Fibroblast of skin of left quadriceps (primary cell): ENCODE results near the gene NDUFV2.
"Not testable (repeated sequence)": the region's sequence is repeated elsewhere in the genome, so short reads cannot be mapped to it uniquely, and the experiment has no call there.

Experiments
- DNase-seq, 2 experiments: peaks; one replicate each; pipeline ENCODE4 v3.0.0-alpha.2; 2013; ENCODE audit warnings: low read depth in 2 of 2

Gene NDUFV2

DNA sequence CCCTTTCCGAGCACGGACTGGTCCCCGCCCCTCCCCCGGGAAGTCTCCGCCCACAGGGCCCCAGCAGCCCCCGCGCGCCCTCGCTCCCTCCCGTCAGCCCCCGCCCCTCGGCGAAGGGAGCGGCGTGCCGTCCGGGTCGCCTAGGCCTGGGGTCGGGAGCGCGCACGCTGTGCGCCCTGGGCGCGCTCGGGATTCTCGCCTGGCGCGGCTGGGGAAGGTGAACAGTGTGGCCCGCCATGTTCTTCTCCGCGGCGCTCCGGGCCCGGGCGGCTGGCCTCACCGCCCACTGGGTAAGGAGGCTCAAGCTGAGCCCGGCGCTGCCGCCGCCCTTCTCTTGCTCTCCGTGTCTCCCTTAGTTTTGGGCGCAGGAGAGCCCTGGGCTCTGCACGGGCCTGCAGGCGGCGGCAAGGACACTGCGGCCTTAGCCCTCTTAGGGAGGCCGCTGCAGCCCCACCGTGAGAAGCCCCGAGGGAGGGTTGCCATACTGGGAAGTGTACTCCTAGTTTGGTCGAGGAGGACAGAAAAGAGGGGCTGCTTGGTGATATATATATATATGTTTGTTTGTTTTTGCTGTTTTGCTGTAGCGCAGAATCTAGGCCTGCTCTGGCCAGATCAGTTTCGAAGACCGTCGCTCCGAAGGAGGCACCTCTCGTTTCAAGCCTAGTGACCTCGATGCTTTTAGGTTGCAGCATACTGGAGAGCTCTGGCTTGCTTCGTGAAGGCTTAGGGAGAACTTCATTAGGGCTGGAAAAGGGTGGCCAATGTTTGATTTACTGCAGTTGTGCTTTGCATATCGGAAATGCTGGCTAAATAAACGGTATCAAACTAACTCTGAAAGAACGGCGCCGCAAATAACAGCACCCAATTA, at the start of gene NDUFV2:
TSS of gene NDUFV2 (plus strand) at position 192 of the 868 bp plus-strand sequence. CDS start at position 237, 45 bp downstream.
- DNase-seq = peak; percentile 89

DNA sequence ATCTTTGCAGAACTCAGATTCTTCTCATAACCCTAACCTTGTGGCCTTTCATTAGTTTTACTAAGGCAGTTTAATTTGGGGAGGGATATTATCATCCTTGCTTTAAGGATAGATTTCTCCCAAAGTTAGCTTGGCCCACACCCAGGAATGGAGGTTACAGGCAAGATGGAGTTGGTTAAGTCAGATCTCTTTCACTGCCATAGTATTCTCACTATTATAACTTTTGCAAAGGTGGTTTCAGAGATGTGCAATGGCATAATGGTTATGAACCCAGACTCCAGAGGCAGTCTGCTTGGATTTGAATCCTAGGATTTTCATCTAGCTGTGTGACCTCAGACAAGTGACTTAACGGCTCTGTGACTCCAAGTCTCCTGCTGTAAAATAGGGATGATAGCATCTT, 48.7 kb upstream of the NDUFV2 start:
- no peak for DNase-seq

DNA sequence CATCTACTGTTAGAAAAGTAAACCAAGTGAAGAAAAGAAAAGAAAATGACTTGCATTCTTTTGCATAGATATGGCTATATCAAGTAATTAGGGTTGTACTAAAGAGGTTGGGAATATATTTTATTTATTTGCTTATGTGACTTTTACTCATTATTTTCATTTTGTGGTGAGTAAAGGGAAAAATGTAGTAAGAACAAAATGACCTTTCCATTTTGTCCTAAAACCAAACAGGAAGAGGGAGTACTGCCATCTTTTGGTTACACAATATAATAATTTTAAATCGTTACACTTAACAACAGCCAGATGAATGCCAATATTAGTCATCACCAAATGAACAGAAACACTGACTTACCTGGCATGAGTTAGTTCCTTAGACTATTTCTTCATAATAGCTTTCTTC, 47.3 kb upstream of the NDUFV2 start:
- peak; percentile 69 to 72 for DNase-seq

DNA sequence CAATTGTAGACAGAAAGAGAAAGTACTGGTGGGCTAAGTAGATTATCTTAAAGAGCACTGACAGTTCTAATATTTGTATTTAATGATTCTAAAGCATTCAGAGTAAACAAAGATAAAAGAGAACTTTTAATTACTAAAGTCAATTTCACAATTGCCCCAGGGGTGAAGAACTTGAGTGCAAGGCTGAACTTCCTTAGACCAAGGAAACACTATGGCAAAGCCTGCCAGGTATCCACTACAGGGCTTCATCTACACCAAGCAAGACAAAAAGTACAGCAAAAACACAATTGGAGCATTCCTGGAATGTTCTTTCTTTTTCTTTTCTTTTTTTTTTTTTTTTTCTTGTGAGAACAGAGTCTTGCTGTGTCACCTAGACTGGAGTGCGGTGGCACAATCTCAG, 46.9 kb upstream of the NDUFV2 start:
- DNase-seq = no peak

DNA sequence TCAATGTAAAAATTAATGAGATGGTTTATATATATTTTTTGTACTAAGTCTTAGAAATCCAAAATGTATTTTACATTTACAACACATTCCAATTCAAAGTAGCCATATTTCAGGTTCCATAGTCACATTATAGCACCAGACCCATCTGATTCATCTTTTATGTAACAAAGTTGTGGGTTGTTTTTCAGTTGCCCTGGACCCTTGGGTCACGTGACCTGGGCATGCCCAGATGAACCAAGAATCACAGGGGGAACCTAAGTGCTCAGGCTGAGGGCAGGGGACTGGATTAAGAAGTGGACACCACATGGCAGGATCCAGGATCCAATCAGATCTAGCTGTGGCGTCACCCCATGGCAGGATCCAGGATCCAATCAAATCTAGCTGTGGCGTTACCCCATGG, 44.9 kb upstream of the NDUFV2 start:
- no peak for DNase-seq

DNA sequence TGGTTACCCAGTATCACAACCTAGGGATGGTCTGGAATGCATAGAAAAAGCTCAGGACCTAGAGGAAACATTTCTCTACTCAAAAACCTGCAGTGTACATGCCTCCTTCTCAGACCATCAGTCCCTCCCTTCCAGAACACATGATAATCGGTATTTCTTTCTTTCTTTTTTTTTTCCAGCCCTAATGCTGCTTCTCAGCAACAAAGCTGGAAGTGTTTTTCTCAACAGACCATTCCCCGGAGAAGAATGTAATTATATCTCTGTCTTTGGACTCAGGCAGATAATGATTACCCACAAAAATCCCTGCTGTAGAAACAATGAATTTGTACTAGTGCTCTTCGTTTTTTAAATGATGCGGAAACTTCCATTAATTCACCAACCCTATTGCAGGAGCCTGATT, 44.1 kb upstream of the NDUFV2 start:
- peak in 1 of 2 experiments; percentile 7 for DNase-seq

DNA sequence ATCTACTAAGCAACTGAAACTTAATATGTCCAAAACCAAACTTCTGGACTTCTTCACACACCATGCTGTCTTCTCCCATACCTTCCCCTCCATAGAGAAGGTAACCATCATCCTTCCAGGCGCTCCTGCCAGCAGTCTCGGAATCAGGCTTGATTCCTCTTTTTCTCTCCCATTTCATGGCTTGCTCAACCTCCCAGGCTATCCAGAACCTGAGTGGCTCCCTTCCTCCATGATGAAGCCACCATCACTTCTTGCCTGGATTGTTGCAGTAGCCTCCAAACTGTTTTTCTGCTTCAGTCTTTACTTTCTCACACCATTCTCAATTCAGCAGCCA, 40.1 kb upstream of the NDUFV2 start:
- no peak for DNase-seq

DNA sequence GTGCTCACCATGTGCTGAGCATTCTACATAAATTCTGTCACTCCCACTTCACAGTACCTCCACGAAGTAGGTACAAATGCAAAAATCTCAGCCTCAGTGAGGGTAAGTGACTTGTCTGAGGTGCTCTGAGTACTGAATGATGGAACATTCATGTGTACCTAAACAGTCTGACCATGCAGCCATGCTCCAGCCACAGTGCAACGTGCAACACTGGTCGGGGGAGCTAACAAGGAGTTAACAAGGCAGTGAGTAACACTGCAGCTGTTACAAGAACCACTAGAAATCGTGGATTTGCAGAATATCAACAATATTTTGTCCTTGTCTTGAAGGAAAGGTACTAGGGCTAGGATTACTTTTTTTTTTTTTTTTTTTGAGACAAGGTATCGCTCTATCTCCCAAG, 36.6 kb upstream of the NDUFV2 start:
- no peak for DNase-seq

DNA sequence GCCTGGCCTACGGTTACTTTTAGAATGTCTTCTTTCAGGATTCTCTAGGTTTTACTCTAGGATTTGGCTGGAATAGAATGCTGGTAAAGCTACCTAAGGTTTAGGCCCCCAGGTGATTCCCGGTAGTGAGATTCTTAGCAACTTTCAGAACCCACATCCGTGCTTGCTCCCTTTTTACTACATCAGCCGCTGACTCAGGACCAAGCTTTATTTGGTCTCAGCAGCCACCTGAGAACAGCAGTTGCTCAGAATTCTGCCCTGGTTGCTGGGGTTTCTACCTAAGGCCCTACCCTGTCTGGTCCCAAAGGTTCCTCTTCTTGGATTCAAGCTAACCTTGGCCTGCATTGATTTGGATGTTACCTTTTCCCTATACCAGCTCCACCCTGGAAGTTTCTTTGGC, 36.1 kb upstream of the NDUFV2 start:
- DNase-seq = no peak

DNA sequence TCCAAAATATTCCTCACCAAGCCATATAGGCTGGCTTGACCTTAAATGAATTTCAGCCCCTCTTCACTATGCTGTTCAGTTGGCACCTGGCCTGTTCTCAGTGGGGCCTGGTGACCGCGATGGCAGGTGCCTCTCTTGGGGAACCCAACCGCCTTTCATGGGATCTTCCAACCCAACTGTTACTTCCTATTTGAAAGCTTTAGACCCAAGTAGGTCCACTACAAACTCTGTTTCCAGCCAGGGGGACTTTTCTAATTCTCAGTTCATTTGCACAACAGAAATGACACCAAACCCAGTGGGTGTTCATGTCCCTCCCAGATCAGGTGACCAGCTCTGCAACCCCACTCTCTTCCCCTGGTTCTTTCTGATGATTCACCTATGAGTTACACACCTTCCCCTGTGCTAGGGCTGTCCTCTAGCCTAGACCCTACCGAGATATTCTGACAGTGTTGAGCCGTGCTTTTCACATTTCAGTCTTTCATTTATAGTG, 35.6 kb upstream of the NDUFV2 start:
- DNase-seq = no peak

DNA sequence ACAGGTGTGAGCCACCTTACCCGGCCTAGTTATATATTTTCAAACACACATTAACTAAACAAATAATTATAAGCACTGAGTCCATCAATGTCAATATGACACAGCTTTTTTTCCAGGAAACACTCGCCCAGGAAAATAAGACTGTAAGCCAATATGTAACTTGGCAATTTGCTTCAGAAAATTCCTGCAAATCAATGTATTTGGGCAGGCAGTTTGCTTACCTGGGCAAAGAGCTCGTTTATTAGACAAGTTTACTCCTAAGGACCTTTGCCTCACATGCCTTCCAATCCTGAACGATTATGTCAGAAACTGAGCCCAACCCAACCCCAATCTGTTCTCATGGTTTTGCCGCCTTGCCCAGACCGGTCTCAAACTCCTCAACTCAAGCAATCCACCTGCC, 34.7 kb upstream of the NDUFV2 start:
- DNase-seq = no peak

DNA sequence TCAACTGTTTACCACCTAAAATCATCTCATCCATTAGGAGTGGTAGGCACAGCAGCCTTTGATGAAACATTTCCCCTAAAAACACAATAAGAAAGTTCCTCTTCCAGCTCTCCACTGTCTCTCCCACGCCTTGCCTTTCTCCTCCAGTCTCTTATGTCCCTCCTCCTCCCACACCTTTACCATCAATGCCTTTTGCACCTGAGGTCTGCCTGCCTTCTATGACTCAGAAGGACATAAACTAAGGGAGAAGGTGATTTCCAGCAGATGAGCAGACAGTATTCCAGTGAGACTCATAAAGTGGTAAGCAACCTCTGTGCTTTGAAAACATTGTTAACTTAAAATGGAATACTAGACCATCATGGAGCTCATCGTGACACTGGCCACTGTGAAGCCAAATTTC, 34.2 kb upstream of the NDUFV2 start:
- DNase-seq = no peak

DNA sequence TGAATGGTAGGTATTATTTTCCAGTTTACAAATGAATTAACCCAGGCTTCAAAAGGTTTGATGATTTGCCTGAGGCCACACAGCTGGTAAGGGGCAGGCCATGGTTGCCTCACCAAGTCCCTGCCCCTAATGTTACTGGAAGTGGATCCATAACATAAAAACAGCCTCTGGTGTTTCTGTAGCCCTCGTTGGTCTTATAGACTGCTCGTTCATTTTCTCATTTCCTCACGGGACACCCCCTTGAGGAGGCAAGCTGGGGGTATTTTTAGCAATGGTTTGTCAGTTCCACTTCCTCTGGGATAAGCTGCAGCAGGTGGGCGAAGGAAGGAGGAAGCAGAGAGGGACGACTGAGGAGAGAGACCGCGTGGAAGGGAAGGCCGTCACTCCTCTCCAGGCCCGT, 32.9 kb upstream of the NDUFV2 start:
- DNase-seq = no peak

DNA sequence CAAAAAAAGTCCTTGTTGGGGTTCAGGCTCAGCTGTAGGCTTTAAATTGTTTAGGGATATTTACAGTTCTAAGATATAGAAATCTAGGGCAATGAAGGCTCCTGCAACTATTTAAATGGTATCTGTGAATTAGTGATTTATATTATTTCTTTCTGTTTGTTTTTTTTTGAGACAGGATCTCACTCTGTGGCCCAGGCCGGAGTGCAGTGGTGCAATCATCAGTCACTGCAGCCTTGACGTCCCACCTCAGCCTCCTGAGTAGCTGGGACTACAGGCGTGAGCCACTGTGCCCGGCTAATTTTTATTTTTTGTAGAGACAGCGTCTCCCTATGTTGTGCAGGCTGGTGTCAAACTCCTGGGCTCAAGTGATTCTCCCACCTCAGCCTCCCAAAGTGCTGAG, 32.3 kb upstream of the NDUFV2 start:
- no peak for DNase-seq

DNA sequence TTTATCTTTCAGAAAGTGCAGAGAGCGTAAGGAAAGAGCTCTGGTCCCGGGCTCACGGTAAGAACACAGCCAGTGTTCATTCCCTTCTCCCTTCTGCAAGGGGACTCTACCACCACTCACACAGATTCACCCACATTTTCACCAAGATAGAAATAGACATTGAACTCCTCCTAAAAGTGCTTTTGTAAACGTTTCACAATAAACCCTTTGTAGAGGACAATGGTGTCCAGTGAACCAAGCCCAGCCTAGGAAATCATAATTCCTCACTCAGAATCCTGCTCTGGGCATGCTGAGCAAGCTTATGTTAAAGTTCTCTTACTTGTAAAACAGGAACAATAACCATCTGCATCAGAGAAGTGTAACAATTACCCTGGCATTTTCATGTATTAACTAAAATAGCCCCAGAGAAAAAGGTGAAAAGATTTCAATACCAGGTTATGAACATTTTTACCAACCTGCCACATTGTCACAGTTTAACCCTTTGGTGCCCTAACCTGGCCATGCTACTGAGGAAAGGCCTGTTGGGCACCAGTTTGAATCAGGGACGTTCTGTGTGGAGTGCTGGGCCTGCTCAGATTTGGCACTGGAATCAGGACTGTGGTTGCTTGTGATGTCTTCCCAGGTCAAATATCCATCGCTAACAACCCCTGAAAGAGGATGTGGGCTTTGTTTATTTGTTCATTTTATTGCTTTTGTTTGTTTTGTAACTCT, 22.5 kb upstream of the NDUFV2 start:
- no peak for DNase-seq

DNA sequence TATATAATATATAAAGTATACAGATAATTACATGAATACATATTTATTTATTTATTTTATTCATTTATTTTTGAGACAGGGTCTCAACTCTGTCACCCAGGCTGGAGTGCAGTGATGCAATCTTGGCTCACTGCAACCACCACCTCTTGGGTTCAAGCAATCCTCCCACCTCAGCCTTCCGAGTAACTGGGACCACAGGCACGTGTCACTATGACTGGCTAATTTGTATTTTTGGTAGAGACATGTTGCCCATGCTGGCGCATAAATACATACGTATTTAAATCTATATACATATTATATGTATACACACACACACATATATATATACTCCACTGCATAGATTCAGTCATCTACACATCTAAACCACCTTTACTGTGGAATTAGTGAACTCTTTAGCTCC, 20.6 kb upstream of the NDUFV2 start:
- DNase-seq = no peak

DNA sequence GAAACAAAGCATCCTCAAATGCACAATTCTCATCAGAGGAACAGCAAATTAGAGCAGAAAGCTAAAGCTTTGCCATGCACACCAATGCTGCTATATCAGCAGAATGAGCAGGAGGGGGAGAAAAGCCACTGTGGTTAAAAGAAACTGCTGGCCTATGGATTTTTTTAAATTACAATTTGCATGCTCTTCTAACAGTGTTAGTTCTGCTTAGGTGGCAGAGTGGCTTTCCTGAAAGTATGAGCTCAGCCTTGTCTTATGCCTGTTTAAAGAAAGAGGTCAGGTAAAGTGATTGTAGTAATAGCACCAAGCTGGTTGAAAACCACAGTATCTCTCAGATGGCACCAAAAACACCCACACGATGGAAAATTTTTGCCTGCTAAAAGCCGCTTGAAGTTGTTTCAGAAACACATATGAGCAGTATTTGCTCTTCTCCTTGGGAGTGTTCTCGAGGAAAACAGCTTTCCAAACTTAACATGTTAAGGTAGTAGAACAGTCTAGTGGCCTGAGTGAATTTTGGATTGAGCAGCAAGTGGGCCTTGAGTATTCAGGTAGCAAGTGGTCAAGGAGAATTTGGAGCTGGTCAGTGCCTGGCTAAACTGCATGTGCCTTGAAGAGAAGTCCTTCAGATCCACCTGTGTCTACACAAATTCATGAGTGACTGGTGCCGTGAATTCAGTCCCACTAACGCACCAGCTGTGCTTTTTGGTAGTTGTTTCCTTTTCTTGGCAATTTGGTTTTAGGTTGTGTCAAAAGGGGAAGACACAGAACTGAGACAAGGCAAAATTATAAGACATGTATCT, 19.6 kb upstream of the NDUFV2 start:
- DNase-seq = no peak

DNA sequence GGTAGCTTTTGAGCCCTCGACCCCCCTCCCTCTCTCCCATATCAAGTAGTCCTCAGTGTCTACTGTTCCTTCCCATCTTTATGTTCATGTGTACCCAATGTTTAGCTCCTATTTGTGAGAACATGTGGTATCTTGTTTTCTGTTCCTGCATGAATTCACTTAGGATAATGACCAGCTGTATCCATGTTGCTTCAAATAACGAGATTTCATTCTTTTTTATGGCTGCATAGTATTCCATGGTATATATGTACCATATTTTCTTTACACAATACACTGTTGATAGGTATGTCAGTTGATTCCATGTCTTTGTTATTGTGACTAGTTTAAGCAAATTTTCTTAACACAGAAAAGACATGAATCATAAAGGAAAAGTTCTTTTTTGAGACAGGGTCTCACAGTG, 16.5 kb upstream of the NDUFV2 start:
- DNase-seq = no peak

DNA sequence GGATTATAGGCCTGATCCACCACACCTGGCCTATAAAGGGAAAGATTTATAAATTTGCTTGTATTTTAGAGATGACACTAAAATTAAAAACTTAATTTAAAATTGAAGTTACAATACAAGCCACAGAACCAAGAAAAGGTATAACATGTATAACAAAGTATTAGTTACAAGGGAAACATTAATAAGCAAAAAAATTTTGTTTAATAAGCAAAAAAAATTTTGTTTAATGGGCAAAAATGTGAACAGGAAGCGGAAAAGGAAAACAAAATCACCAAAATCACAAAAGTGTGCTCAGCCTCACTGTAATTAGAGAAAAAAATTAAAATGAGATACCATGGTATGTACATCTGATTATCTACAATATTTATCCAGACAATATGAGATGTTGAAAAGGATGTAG, 15.9 kb upstream of the NDUFV2 start:
- no peak for DNase-seq

DNA sequence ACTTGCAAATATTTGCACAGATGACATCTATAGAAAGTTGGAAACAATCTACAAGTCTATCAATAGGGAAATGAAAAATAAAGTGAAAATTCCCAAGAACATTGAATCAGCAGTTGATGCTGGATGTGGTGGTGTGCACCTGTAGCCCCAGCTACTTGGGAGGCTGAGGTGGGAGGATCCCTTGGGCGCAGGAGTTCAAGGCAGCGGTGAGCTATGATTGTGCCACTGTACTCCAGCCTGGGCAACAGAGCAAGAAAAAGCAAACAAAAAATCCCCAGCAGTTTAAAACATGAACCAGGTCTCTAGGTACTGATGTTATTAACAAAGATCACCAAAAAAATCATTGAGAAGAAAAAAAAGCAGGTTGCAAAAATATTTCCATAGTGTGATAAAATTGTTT, 15.4 kb upstream of the NDUFV2 start:
- DNase-seq = no peak

DNA sequence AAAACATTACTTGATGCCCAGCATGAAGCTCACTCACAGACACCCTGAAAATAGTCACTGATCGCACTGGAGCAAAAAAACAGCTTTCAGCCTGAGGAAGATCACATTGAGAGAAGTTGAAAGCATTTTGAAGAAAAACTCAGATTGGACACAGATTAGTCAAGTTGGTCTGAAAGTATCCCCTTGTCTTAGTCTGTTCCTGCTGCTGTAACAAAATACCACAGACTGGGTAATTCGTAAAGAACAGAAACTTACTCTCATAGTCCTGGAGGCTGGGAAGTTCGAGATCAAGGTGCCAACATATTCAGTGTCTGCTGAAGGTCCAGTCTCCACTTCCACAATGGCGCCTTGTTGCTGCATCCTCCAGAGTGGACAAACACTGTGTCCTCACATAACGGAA, 14.2 kb upstream of the NDUFV2 start:
- DNase-seq = no peak

DNA sequence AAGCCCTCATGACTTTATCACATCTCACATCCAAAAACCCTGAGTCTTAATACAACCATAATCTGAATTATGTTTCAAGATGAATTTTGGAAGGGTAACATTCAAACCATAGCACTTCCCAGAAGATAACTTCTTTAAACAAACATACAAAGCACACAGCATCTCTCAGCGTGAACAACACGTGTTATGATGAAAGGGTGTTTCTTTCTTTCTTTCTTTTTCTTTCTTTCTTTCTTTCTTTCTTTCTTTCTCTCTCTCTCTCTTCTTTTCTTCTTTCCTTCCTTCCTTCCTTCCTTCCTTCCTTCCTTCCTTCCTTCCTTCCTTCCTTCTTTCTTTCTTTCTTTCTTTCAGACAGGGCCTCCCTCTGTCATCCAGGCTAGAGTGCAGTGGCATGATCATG, 13.8 kb upstream of the NDUFV2 start:
- not testable (repeated sequence) for DNase-seq
